ENCODE data around the gene AGBL1. TPM values are rescaled to one million over a fixed set of nuclear protein-coding genes. Genes with fewer than 3 reads are reported as not detected.
"Not testable (repeated sequence)": the region's sequence is repeated elsewhere in the genome, so short reads cannot be mapped to it uniquely, and the experiment has no call there.

The AGBL1 gene
- total and polyA plus RNA-seq, 7 donors, result 0.96 to 34.8 (median 6.6) TPM

DNA sequence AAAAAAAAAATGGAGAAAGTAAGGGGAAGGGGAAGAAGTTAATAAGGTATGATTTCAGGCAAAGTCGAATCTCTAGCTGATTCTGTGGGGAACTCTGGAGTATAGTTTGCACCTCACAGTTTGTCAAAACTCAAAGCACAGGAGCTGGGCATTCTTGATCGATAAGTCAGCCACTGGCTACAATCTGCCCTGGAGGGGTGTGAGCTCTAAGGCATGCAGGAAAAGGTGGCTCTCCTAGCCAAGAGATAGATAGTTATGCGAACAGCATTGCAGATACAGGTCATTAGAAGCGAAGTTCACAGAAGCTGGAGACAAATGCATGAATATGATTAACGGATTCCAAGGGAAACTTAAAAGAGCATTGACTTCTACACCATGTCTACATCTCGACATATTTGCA is 952.6 kb downstream of the AGBL1 start:
- Histone ChIP-seq H3K36me3 (ENCODE audit: insufficient read depth in 1 of 2, low read depth in 1 of 2) (no peaks in the 10 kb centered on the region), H3K27ac (no peak overlapping the region), H3K4me3 (no peak overlapping the region), H3K27me3 (ENCODE audit: insufficient read depth in 3 of 3, low read length in 2 of 3) (no peaks in the 10 kb centered on the region), H3K4me1 (no peaks in the 10 kb centered on the region), H3K9me3 (no peaks in the 10 kb centered on the region)
- intact Hi-C loops (cut with DNase I), result no loop called here
- no peak for DNase-seq
- 83 to 89% (median 85%) methylated on average over 6 of the region's 6 CpGs for WGBS, 3 donors
- no peak for ATAC-seq
- TF ChIP-seq, protein P1, sequence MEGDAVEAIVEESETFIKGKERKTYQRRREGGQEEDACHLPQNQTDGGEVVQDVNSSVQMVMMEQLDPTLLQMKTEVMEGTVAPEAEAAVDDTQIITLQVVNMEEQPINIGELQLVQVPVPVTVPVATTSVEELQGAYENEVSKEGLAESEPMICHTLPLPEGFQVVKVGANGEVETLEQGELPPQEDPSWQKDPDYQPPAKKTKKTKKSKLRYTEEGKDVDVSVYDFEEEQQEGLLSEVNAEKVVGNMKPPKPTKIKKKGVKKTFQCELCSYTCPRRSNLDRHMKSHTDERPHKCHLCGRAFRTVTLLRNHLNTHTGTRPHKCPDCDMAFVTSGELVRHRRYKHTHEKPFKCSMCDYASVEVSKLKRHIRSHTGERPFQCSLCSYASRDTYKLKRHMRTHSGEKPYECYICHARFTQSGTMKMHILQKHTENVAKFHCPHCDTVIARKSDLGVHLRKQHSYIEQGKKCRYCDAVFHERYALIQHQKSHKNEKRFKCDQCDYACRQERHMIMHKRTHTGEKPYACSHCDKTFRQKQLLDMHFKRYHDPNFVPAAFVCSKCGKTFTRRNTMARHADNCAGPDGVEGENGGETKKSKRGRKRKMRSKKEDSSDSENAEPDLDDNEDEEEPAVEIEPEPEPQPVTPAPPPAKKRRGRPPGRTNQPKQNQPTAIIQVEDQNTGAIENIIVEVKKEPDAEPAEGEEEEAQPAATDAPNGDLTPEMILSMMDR (IDR thresholded peaks at IDR 0.05), result no peak

DNA sequence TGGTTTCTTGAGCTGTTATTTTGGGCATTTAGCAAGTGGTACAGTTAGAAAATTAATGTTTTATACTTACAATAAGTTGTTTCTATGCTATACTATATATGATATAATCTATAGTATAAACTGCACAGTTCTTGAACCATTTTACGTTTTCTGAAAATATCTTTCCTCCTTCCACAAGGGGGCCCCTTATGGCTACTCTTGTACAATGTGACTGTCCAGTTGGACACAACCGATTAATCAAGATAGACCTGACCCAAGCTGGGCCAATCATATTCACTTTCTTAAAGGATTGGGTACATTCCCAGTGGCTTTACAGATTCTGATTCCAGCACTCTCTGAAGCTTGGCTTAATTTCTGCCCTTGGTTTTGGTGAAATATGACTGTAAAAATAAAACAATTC is 953.4 kb downstream of the AGBL1 start:
- ATAC-seq (no peak), DNase-seq (no peak)
- 50 to 60% (median 59%) methylated on average over 2 of the region's 2 CpGs for whole genome bisulfite sequencing, 3 donors
- H3K4me1 ChIP-seq, result no peaks in the 10 kb centered on the region
- TF ChIP-seq, protein P1 (IDR thresholded peaks at IDR 0.05), result no peak
- H3K9me3 ChIP-seq, result no peaks in the 10 kb centered on the region
- H3K27me3 ChIP-seq (ENCODE audit: insufficient read depth in 3 of 3, low read length in 2 of 3), result no peaks in the 10 kb centered on the region
- H3K36me3 ChIP-seq (ENCODE audit: insufficient read depth in 1 of 2, low read depth in 1 of 2), result no peaks in the 10 kb centered on the region
- no peak overlapping the region for H3K4me3 ChIP-seq
- H3K27ac ChIP-seq, result no peak overlapping the region
- intact Hi-C loops (cut with DNase I), result no loop called here

DNA sequence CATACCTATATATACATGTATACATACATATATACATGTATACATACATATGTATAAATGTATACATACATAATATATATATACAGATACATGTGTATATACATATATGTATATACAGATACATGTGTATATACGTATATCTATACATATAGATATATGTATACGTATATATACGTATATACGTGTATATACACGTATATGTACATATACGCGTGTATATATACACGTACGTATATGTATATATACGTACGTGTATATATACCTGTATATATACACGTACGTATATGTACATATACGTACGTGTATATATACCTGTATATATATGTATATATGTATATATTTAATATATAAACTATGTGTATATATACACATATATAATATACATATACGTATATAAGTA is 955.2 kb downstream of the AGBL1 start:
- Histone ChIP-seq H3K4me3 (no peak overlapping the region), H3K9me3 (no peaks in the 10 kb centered on the region), H3K27ac (no peak overlapping the region), H3K36me3 (ENCODE audit: insufficient read depth in 1 of 2, low read depth in 1 of 2) (no peaks in the 10 kb centered on the region), H3K4me1 (no peaks in the 10 kb centered on the region), H3K27me3 (ENCODE audit: insufficient read depth in 3 of 3, low read length in 2 of 3) (no peaks in the 10 kb centered on the region)
- WGBS, 3 donors, result 88 to 95% (median 94%) methylated on average over 16 of the region's 16 CpGs
- ATAC-seq, result no peak
- no peak for DNase-seq
- intact Hi-C loops (cut with DNase I), result no loop called here
- TF ChIP-seq, protein P1 (IDR thresholded peaks at IDR 0.05), result no peak

DNA sequence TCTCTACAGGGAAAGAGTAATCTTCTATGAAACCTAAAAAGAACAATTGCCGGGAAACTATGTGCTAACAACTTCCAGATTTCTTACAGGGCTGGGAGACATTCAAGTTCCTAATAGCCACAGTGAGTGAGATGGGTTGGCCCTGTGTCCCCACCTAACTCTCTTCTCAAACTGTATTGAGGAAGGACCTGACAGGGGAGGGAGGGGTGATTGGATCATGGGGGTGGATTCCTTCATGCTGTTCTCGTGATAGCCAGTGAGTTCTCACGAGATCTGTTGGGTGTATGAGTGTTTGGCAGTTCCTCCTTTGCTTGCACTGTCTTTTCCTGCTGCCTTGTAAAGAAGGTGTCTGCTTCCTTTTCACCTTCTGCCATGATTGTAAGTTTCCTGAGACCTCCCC is 958.7 kb downstream of the AGBL1 start:
- DNase-seq, result no peak
- TF ChIP-seq, protein P1 (IDR thresholded peaks at IDR 0.05), result no peak
- 45 to 56% (median 51%) methylated on average over 3 of the region's 3 CpGs for WGBS, 3 donors
- H3K27me3 ChIP-seq (ENCODE audit: insufficient read depth in 3 of 3, low read length in 2 of 3), result no peaks in the 10 kb centered on the region
- H3K9me3 ChIP-seq, result no peaks in the 10 kb centered on the region
- H3K36me3 ChIP-seq (ENCODE audit: insufficient read depth in 1 of 2, low read depth in 1 of 2), result no peaks in the 10 kb centered on the region
- no peak overlapping the region for H3K27ac ChIP-seq
- no peak overlapping the region for H3K4me3 ChIP-seq
- no peaks in the 10 kb centered on the region for H3K4me1 ChIP-seq
- ATAC-seq, result no peak
- intact Hi-C loops (cut with DNase I), result no loop called here

DNA sequence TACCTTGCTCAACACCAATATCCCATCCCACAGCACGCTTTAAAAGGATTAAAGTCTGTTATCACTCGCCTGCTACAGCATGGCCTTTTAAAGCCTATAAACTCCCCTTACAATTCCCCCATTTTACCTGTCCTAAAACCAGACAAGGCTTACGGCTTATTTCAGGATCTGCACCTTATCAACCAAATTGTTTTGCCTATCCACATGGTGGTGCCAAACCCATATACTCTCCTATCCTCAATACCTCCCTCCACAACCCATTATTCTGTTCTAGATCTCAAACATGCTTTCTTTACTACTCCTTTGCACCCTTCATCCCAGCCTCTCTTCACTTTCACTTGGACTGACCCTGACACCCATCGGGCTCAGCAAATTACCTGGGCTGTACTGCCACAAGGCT is 962.9 kb downstream of the AGBL1 start:
- DNase-seq; ATAC-seq; H3K4me1 ChIP-seq; H3K27me3 ChIP-seq (ENCODE audit: insufficient read depth in 3 of 3, low read length in 2 of 3); H3K4me3 ChIP-seq; intact Hi-C loops (cut with DNase I); H3K9me3 ChIP-seq; H3K27ac ChIP-seq; H3K36me3 ChIP-seq (ENCODE audit: insufficient read depth in 1 of 2, low read depth in 1 of 2): not testable (repeated sequence)
- 72 to 89% (median 85%) methylated on average over 4 of the region's 4 CpGs for WGBS, 3 donors

All from psoas muscle (tissue), 8 donors.